Liver (tissue), 9 donors: ENCODE results near the gene WASF1. TPM values are rescaled to one million over a fixed set of nuclear protein-coding genes. Genes with fewer than 3 reads are reported as not detected.

Source experiments
- DNase-seq: peaks from one replicate; pipeline ENCODE4 v3.0.0-alpha.2; 2017; ENCODE audit warnings: low spot score
- H3K27ac ChIP-seq, 2 donors: one replicate each; pipeline ENCODE4 v1.7.0; 2013; ENCODE audit warnings: inconsistent platforms in 2 of 2, low read length in 2 of 2, control low read depth in 1 of 2, low read depth in 1 of 2, mild to moderate bottlenecking in 1 of 2
- H3K27me3 ChIP-seq, 4 donors: one replicate each; pipeline versions ENCODE4 v1.6.1 to v1.7.0; 2013; ENCODE audit warnings: low read length in 3 of 4, inconsistent platforms in 1 of 4, mild to moderate bottlenecking in 1 of 4, moderate library complexity in 1 of 4; ENCODE audit not compliant: control insufficient read depth in 4 of 4, insufficient read depth in 4 of 4
- H3K36me3 ChIP-seq, 4 donors: one replicate each; pipeline versions ENCODE4 v1.6.1 to v1.7.0; 2013; ENCODE audit warnings: low read length in 3 of 4, mild to moderate bottlenecking in 3 of 4, low read depth in 1 of 4, moderate library complexity in 1 of 4; ENCODE audit not compliant: control insufficient read depth in 4 of 4, insufficient read depth in 3 of 4
- H3K4me1 ChIP-seq, 4 donors: one replicate each; pipeline versions ENCODE4 v1.6.1 to v1.7.0; 2013; ENCODE audit warnings: low read length in 3 of 4, mild to moderate bottlenecking in 3 of 4, moderate library complexity in 1 of 4; ENCODE audit not compliant: control insufficient read depth in 4 of 4, insufficient read depth in 4 of 4
- H3K4me3 ChIP-seq, 3 donors: one replicate each; pipeline versions ENCODE4 v1.6.1 to v1.7.0; 2013; ENCODE audit warnings: low read length in 3 of 3, control low read depth in 1 of 3, low read depth in 1 of 3, mild to moderate bottlenecking in 1 of 3
- H3K9ac ChIP-seq, 2 donors: one replicate each; pipeline ENCODE4 v1.7.0; 2013; ENCODE audit warnings: low read length in 2 of 2, mild to moderate bottlenecking in 2 of 2, moderate library complexity in 2 of 2, control low read depth in 1 of 2, low read depth in 1 of 2
- H3K9me3 ChIP-seq, 4 donors: one replicate each; pipeline versions ENCODE4 v1.6.1 to v1.7.0; 2013; ENCODE audit warnings: low read length in 3 of 4; ENCODE audit not compliant: control insufficient read depth in 4 of 4
- ATF3 ChIP-seq: IDR thresholded peaks from 2 replicates; pipeline ENCODE4 v1.6.1; 2016; ENCODE audit warnings: antibody characterized with exemption
- CTCF ChIP-seq: fragments of 150-350 bp; IDR thresholded peaks from 2 replicates; pipeline ENCODE4 v1.5.1; 2017; ENCODE audit warnings: improper control_type of control experiment, low read depth, low read length; ENCODE audit not compliant: missing input control
- FOXA1 ChIP-seq: IDR thresholded peaks from 2 replicates; pipeline ENCODE4 v1.6.1; 2016; ENCODE audit warnings: antibody characterized with exemption
- FOXA2 ChIP-seq: IDR thresholded peaks from 2 replicates; pipeline ENCODE4 v1.6.1; 2016; ENCODE audit warnings: antibody characterized with exemption
- GABPA ChIP-seq, 2 donors: IDR thresholded peaks in 1 of 2; conservative IDR thresholded peaks in 1 of 2; 2 replicates each; pipeline ENCODE4 v1.6.1; 2016; ENCODE audit warnings: antibody characterized with exemption in 2 of 2, mild to moderate bottlenecking in 1 of 2, moderate library complexity in 1 of 2
- HNF4A ChIP-seq, 2 donors: conservative IDR thresholded peaks; 2 replicates each; pipeline ENCODE4 v1.6.1; 2016; ENCODE audit warnings: antibody characterized with exemption in 2 of 2, mild to moderate bottlenecking in 2 of 2
- HNF4G ChIP-seq: IDR thresholded peaks from 2 replicates; pipeline ENCODE4 v1.6.1; 2016; ENCODE audit warnings: antibody characterized with exemption
- JUND ChIP-seq, 2 donors: IDR thresholded peaks; 2 replicates each; pipeline ENCODE4 v1.6.1; 2016; ENCODE audit warnings: antibody characterized with exemption in 2 of 2
- MAX ChIP-seq: IDR thresholded peaks from 2 replicates; pipeline ENCODE4 v1.6.1; 2016; ENCODE audit warnings: antibody characterized with exemption
- NR2F2 ChIP-seq: IDR thresholded peaks from 2 replicates; pipeline ENCODE4 v1.6.1; 2016; ENCODE audit warnings: antibody characterized with exemption
- RAD21 ChIP-seq, 2 donors: IDR thresholded peaks; 2 replicates each; pipeline ENCODE4 v1.6.1; 2016; ENCODE audit warnings: antibody characterized with exemption in 2 of 2, mild to moderate bottlenecking in 2 of 2
- RXRA ChIP-seq, 2 donors: IDR thresholded peaks; 2 replicates each; pipeline ENCODE4 v1.6.1; 2017 to 2018; ENCODE audit warnings: antibody characterized with exemption in 2 of 2, mild to moderate bottlenecking in 1 of 2
- SP1 ChIP-seq: IDR thresholded peaks from 2 replicates; pipeline ENCODE4 v1.6.1; 2018; ENCODE audit warnings: antibody characterized with exemption, mild to moderate bottlenecking
- YY1 ChIP-seq: IDR thresholded peaks from 2 replicates; pipeline ENCODE4 v1.6.1; 2016; ENCODE audit warnings: antibody characterized with exemption, mild to moderate bottlenecking
- polyA plus RNA-seq, 2 donors: library from polyadenylated mRNA; stranded (reverse) in 1 of 2; unstranded in 1 of 2; fragments of 200-250 nt in 1 of 2; fragments of >200 nt in 1 of 2; fragmentation: Nextera tagmentation in 1 of 2; extraction: Ambion mirVana in 1 of 2; gene quantifications; one replicate each; pipeline versions ENCODE4 v1.2.1 to v1.2.3, GENCODE V29; 2013 to 2015
- total RNA-seq, 2 donors: library from RNA; depleted of rRNA; stranded (reverse); fragments of >200 nt; gene quantifications; one replicate each; pipeline ENCODE4 v1.2.3, GENCODE V29; 2014
- TF ChIP-seq, protein P1 (sequence below): IDR thresholded peaks from 2 replicates; pipeline ENCODE4 v1.6.1; 2016; ENCODE audit warnings: antibody characterized with exemption, mild to moderate bottlenecking
- donor health status: healthy.
- donor health status: healthy.
- donor health status: healthy.
- donor health status: healthy.
- donor health status: healthy.

Gene WASF1
- total and polyA plus RNA-seq, 4 donors: 3.2 to 5.5 (median 3.4) TPM

GRCh38 chr6:110090876-110091275, 88.6 kb downstream of the WASF1 start:
- no peaks in the 10 kb centered on the region for H3K4me1 ChIP-seq
- TF ChIP-seq JUND (IDR thresholded peaks at IDR 0.05) (no peak), NR2F2 (no peak), MAX (no peak), CTCF (no peak), HNF4A (conservative IDR thresholded peaks at IDR 0.05) (no peak), ATF3 (no peak), FOXA1 (no peak), RAD21 (IDR thresholded peaks at IDR 0.05) (no peak), GABPA (IDR thresholded peaks at IDR 0.05 in 1 of 2, conservative IDR thresholded peaks at IDR 0.05 in 1 of 2) (no peak), SP1 (no peak), FOXA2 (no peak), RXRA (IDR thresholded peaks at IDR 0.05) (no peak), HNF4G (no peak)
- TF ChIP-seq, protein P1, sequence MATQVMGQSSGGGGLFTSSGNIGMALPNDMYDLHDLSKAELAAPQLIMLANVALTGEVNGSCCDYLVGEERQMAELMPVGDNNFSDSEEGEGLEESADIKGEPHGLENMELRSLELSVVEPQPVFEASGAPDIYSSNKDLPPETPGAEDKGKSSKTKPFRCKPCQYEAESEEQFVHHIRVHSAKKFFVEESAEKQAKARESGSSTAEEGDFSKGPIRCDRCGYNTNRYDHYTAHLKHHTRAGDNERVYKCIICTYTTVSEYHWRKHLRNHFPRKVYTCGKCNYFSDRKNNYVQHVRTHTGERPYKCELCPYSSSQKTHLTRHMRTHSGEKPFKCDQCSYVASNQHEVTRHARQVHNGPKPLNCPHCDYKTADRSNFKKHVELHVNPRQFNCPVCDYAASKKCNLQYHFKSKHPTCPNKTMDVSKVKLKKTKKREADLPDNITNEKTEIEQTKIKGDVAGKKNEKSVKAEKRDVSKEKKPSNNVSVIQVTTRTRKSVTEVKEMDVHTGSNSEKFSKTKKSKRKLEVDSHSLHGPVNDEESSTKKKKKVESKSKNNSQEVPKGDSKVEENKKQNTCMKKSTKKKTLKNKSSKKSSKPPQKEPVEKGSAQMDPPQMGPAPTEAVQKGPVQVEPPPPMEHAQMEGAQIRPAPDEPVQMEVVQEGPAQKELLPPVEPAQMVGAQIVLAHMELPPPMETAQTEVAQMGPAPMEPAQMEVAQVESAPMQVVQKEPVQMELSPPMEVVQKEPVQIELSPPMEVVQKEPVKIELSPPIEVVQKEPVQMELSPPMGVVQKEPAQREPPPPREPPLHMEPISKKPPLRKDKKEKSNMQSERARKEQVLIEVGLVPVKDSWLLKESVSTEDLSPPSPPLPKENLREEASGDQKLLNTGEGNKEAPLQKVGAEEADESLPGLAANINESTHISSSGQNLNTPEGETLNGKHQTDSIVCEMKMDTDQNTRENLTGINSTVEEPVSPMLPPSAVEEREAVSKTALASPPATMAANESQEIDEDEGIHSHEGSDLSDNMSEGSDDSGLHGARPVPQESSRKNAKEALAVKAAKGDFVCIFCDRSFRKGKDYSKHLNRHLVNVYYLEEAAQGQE: no peak
- no peak overlapping the region for H3K4me3 ChIP-seq
- H3K9me3 ChIP-seq: no peaks in the 10 kb centered on the region
- DNase-seq: no peak
- no peak overlapping the region for H3K9ac ChIP-seq
- H3K27me3 ChIP-seq: no peaks in the 10 kb centered on the region
- no peaks in the 10 kb centered on the region for H3K36me3 ChIP-seq
- no peak overlapping the region for H3K27ac ChIP-seq

GRCh38 chr6:110089323-110089722, 90.1 kb downstream of the WASF1 start:
- no peak for DNase-seq
- Histone ChIP-seq H3K9ac (no peak overlapping the region), H3K4me3 (no peak overlapping the region), H3K27me3 (no peaks in the 10 kb centered on the region), H3K9me3 (no peaks in the 10 kb centered on the region), H3K36me3 (no peaks in the 10 kb centered on the region), H3K27ac (no peak overlapping the region), H3K4me1 (no peaks in the 10 kb centered on the region)
- TF ChIP-seq CTCF (no peak), YY1 (no peak), NR2F2 (no peak), RXRA (IDR thresholded peaks at IDR 0.05) (no peak), MAX (no peak), JUND (IDR thresholded peaks at IDR 0.05) (no peak), HNF4A (conservative IDR thresholded peaks at IDR 0.05) (no peak), FOXA1 (no peak)
